Endometrium (tissue), 2 donors: Measurements from ENCODE around the gene HEPACAM.

Experiments
- FAIRE-seq: peaks from 2 replicates; lab custom pipeline; 2012; peaks lifted over from hg19 to GRCh38; lab: Jason Lieb, UNC
- donor health status: control.
- donor health status: control.

Gene HEPACAM

DNA sequence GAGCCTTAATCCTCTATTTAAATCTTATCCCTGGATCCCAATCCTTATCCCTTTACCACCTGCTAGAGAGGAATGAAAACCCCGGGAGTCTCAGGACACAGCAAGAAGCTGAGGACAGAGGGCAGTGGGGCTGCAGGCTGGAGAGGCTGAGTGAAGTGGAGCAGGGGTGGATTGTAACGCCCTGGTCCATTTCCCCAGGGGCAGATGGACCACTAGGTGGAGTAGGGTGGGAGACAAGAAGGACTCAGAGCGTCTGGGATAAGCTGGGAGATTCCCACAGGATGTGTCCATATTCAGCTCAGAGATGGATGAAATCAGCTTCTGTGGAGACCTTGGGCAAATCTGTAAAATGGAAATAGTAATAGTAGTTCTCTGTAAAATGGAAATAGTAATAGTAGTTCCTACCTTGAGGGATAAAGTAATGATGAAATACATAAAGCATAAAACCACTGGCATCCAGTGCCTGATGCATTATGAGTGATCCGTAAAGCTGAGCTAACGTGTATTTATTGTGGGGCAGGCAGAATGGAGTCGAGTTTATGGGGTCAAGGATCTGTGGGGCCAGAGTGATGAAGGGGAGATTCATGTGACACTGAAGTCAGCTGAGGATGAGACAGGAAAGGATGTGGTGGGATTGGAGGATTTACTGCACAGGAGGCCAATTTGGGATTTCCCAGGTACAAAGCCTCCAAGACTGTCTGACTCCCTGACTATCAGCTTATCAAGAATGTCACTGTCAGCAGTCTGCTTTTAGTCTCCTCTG is 36.3 kb downstream of the HEPACAM start:
- FAIRE-seq, result no peak

DNA sequence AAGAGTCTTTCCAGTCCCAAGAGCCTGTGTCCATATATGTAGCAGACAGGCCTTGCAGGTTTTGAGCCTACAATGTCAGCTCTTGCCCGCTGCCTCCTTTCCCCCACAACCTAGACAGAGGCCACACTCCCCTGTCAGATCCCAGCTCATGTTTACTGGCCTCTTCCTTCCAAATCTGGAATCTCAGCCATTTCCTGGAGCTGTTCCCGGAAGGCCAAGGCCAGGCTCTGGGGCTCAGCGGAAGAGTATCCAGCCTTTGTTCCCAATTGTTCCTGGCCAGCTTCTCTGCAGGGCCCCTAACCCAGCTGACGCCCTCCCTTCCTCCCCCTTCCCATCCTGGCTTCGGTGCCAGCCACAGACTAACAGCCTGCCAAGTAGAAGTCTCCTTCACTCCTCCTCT is 37.1 kb downstream of the HEPACAM start:
- no peak for FAIRE-seq

DNA sequence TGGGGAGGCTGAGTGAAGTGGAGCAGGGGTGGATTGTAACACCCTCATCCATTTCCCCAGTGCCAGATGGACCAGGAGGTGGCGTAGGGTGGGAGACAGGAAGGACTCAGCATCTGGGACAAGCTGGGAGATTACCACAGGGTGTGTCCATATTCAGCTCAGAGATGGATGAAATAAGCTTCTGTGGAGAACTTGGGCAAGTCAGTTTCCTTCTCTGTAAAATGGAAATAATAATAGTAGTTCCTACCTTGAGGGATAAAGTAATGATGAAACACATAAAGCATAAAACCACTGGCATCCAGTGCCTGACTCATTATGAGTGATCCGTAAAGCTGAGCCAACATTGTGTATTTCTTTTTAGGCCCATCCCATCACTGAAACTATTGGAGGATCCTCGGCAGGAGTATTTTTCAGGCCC is 37.6 kb downstream of the HEPACAM start:
- no peak for FAIRE-seq

DNA sequence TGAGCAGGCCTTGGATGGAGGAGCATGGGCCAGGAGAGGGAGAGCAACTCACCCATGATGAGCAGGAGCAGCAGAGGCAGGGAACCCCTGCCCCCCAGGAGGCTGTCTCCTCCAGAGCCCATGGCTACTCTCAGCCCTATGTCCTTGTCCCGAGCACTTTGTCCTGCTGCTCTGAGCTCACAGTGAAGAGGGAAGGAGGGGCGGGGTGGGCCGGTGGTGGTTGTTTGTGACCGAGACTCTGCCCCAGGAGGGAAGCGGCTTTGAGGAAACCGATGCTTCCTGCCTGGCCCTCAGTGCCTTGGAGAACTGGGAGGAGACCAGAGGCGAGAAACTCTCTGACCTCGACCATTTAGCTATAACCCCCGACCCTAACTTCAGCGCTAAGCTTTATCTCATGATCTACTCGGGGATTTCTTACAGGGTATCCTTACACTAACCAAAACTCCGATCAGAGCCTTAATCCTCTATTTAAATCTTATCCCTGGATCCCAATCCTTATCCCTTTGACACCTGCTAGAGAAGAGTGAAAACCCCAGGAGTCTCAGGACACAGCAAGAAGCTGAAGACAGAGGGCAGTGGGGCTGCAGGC is 38.1 kb downstream of the HEPACAM start, which contains the start of gene ROBO4:
TSS of gene ROBO4 (minus strand) at position 192 of the 589 bp plus-strand sequence. CDS start at position 122, 70 bp downstream.
- no peak for FAIRE-seq

DNA sequence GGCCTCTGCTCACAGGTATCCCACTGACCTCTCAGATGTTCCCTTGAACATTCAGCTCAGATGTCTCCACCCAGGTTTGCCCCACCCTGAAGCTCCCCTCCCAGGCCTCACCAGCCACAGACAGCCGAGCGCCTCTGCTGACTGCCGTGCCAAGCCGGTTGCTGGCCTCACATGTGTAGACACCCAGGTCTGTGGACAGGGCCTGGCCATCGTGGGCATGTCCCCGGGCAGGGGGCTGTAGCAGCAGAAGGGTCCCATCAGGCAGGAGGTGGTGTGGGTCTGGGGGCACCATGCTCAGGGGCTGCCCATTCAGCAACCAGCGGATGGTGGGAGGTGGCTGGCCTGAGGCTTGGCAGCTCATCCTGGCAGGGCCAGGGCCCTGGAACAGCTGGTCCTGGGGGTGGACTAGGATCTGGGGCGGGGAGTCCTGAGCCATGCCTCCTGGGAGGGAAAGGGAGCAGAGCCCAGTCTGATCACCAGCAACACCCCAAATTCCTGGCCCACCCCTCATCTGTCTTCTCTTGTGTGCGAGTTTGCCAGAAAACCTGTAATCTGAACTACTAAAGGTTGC is 38.9 kb downstream of the HEPACAM start:
- no peak for FAIRE-seq

DNA sequence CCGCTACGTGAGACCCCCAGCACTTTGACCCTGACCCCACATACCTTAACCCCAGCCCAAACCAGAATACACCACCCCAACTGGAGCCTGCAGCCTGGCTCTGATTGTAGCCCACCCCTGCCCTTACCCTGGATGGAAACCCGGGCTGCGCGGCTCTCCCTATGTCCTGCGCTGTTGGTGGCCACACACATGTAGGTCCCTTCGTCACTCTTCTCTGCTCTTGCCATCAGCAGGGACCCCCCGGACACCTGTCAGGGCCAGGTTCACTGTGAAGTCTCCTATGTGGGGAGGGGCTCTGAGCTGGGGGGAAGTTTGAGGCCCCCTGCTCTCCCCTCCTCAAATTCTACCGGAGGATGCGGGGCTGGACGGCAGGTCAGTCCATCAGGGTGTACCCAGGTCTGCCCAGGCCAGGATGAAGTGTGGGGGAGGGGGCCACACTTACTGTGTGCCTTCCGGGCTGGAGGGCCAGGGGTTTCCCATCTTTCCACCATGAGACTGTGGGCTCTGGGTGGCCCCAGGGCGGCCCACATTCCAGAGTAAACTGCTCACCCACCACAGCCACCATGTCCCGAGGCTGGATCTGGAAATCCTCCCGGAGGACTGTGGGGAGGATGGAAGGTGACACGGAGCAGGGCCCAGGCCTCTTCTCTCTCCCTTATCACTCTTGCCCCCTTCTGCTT is 39.6 kb downstream of the HEPACAM start:
- FAIRE-seq, result no peak

DNA sequence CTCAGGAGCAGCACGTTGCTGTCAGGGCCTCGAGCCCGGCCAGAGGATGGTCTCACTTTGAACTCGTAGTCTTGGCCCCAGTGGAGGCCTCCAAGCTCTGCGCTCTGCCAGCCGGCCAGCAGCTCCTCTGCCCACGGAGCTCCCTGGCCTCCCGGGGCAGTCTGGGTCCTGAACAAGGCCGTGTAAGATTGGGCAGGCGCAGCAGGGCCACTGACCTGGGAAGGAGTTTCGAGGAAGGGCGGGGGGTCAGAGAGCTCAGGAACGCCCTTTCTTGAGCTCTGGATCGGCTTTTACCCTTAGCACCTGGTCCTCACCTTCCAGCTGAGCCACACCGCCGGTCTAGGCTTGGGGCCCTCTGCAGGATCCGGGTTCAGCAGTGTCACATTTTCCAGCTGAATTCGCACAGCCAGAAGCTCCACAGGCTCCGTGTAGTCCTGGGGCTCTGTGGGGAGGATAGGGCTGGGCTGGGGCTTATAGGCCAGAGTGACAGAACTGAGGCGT is 40.3 kb downstream of the HEPACAM start:
- FAIRE-seq, result no peak

DNA sequence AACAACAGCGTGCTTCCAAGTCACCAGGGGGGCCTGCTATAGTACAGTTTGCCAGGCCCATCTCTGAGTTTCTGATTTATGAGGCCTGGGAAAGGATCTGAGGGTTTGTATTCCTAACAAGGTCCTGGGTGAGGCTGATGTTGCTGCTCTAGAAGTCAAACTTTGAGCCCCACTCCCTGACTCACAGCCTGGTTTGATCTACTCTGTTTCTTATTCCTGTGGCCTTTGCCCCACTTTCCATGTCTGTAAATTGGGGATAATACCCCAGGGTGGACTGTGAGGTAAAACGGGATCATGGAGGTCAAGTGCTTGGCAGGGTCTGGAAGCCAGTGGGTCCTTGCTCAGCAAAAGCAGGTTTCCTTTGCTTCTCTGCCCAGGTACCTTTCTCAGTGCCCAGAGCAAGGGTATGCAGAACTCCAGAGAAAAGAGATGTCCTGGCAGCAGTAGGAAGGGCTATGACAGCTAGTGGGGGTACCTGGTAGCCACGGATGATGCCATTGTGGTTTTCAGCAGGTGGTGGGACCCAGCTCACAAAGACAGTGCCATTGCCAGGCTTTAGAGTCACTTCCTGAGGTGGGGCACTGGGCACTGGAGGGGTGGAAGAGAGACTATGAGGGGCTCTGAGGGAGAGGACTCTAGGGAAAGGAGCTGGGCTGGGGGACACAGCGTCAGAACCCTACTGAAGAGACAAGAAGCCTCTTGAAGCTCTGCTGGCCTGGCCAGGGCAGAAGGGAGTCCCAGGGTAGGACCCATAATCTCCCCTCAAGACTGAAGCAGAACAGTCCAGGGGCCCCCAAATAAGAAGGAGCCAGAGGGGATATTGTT is 41.0 kb downstream of the HEPACAM start:
- FAIRE-seq, result no peak

DNA sequence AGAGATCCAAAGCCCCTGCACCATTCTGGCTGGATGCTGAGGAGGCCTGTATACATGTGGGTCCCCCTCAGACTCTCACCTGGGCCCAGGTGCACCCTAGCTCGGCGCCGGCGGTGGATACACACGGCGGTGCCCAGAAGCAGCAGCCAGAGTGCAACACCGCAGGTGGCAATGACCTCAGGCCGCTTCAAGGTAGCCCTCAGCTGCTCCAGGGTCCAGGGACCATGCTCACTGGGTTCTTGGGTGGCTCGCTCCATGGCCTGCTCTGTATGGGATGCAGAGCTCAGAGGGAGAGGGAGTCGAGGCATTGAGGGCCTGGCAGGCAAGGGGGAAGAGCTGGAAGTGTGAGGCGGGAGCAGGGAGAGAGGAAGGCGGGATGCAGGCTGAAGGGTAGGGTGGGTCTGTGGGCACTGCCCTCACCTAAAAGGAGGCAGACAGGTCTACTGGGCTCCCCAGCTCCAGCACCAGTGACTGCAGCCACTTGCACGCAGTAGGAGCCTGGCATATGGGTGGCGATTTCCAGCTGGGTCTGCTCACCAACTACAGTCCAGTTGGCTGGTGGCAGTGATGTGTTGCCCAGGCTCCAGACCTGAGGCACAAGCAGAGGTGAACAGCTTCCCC is 42.0 kb downstream of the HEPACAM start:
- FAIRE-seq, result no peak

DNA sequence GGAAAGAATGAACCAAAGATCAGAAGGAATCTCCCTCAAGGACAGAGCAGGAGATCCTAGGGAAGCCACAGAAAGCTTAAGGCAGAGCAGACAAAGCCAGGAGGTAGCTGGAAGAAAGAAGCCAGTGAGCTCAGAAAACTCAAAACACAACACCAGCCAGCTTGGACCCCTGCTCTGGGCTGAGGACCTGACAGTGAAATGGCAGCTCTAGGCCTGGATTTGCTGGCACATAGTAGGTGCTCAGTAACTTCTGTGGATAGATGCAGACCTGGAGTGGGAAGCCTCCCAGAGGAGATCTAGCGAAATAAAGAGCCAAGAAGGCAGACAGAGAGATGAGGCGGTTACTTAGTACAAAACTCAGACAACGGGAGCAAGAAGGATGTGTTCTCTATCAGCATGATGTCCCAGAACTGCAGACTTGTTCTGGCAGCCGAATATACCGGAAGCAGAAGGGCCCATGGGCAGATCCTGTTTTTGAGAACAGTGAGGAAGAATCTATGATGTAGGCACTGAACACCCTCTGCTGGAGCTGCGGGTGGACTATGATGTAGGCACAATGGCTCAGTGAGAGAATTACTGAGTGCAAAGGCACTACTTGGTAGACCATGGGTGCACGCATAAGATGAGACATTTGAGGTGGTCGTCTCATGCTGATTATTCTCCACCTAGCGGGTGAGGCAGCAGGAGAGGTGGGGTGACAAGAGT is 42.9 kb downstream of the HEPACAM start:
- FAIRE-seq, result no peak

DNA sequence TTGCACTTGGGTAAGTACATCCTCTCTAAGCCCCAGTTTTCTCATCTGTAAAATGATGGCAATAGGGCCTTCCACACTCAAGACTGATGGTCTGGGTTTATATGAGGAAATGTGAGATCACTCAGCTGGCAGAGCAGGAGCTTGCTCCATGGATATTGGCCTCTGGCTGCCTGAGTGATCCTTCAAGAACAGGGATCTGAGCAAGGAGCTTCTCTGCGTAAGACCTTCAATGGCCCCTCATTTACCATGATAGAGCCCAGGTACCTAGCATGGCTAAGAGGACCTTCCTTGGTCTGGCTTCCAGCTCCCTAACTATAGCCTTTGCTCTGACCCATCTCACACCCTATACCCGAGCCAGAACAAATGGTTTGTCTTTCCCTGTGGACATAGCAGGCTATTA is 43.7 kb downstream of the HEPACAM start:
- no peak for FAIRE-seq

DNA sequence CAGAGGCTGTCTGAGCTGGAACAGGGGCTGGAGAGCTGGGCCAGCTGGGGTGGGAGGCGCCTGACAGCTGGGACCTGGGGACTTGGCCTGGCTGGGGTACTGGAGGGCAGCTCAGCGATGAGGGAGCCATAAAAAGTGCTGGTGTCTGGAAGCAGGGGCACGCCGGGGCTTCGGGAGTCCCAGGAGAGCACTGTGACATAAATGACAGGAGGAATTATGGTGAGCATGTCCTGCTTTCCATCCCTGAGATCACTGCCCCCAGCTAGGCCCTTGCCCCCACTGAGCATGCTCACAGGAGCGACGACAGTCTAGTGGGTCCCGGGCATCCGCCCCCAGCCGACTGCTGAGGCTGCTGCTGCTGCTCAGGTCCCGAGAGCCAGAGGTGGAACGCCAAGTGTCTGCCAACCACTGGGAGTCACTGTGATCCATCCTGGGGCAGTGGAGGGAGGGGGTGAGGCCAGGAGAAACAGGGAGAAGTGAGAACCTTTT is 44.4 kb downstream of the HEPACAM start:
- FAIRE-seq, result no peak

DNA sequence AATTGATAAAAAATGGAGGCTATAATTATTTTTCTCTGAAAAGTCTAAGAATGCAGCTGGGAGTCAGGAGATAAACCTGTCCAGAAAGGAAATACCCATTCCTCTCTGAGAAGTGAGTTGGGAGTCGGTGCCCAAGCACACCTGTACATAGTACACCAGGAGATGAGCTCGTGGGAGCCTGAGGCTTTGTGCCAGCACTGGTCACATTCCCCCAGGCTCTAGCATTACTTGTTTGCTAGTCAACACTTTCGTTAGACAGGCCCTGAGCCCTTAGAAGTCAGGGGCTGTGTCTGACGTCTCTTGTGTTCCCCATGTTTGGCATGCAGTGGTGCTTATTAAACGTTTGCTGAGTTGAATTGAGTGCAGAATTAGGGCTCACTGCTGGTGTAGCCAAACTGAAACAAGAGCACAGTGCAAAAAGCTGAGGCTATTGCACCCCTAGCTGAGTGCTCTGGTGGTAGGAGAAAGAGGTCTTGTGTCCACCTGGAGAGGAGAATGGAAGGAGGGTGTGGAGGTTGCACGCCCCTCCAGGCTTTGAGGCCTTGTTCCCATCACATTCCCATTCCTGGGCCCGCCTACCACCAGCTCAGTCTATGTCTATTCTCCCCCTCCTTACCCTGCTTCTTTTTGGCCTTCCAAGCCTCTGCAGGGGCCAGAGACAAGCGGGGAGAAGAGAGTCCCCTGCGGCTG is 45.0 kb downstream of the HEPACAM start:
- no peak for FAIRE-seq

DNA sequence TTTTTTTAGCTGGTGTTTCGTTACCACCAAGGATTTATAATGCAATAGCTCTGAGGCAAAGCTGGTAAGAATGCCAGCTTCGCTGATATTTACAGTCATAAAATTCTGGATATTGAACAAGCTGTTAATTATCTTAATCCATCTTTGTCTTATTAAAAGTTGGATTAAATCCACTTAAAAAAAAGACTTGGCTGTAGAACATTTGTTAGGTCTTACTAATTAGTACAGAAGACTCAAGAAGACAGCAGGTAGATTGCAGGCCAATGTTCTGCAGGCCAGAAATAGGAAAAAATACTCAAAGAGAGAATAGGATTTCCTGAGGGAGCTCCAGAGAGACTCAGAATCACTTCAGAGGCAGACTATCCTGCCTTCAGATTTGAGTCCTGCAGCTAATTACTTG is 45.7 kb downstream of the HEPACAM start:
- no peak for FAIRE-seq

DNA sequence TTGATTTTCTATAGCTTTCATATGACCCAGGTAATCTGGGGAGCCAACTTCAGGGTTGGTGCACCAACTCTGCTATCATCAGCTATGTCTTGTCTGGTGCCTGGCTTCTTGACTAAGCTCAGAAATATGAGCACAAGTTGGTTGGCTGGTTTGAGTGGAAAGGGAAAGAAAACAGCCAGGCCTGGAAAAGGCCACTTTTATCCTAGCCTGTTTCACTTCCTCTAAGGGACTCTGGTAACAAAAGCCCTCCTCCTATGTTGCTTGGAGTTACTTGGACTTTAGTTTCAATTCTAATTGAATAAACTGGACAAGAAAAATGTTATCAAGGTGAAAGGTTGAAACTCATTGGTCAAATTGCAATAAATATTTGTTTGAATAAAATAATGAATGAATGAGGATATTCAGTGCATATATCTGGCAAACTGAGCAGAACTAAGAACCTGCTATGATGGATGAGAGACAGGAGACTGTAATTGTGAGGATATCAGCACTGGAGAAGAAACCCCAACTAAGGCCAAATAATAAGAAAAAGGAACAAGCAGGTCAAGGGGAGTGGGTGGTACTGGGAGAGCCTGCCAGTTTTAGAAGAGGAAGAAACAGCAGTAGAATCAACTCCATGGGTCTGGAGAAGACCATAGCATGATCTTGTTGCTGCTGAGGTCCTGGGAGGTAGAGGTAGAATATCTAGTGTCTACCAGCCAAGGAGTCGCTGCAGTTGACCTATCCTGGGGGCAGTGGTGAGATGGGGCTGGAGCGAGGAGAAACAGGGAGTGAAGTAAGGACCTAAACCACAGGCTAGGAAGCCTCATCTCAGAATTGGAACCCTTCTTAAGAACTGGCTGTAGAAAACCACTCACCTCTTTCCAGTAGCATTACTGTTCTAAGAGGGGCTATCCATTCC is 46.4 kb downstream of the HEPACAM start:
- FAIRE-seq, result no peak

DNA sequence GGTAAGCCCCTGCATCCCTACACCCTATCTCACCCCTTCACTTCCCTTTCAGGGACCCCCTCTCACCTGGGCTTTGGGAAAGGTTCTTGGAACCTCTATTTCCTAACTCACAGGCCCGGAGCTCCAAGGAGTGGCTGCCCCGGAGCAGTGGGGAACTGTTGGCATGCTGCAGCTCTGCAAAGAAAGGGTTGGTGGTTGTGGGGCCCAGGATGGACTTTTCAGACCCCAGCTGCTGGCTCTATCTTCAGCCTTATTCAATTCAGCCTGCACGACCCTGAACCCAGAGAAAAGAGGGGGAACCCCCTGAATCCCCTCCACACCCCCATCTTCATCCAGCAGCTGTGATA is 48.2 kb downstream of the HEPACAM start:
- no peak for FAIRE-seq

DNA sequence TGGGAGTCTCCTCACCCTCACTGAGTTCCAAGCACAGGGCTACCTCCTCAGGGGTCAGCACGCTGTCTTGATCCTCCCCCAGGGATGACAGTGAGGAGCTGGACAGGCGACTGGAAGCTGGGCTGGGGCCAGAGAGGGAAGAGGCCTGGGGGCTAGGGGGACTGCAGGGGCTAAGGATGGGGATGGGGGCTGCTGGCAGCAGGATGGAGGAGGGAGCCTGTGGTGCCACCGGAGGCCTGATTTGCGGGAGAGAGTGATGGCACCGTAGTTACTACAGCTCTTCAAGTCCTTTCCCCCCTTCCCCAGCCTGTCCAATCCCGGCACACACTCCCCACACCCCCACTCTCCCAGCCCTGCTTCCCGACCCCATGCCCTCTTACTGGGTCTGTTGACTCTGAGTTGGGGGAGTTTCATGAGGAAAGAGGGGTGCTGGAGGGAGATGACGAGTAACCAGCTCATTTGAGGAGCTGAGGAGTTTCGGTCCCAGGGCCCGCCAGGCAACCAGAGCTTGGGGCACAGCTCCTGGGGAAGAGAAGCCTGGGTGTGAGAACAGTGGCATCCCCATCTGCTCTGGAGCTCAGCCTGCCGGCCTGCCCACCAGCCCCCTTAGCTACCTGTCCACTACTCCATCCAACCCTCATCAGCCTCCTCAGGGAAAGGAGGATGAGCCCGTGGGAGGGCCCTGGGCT is 48.7 kb downstream of the HEPACAM start:
- no peak for FAIRE-seq

DNA sequence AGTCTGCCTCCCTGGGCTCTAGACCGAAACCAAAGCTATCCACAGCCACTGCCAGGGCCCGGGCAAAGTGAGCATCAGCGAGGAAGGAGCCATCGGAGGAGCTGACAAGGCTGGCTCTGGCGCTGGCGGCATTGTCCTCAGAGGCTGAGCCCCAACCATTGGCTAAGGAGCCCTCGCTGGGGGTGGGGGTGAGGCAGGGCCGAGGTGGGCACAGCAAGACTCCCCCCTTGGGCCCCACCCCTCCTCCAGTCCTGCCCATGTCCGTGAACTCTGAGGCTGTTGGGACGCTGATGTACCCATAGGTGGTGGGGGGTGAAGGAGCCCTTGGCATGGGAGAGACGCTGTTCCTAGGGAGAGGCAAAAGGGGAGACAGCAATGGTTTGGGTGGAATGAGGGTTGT is 49.4 kb downstream of the HEPACAM start:
- FAIRE-seq, result no peak
